MM.1S (cell line): Measurements from ENCODE around the gene TBC1D22B.

Source experiments
- CTCF ChIP-seq: fragments of 300-600 bp; sonication (generic); IDR thresholded peaks from 2 replicates; pipeline ENCODE4 v1.5.1; 2016; ENCODE audit warnings: antibody characterized with exemption, low read length, mixed read lengths
- EZH2 ChIP-seq: fragments of 300-600 bp; sonication (generic); optimal IDR thresholded peaks from 2 replicates; pipeline ENCODE3; 2017; ENCODE audit warnings: low read depth, mild to moderate bottlenecking, antibody characterized with exemption, low read length, mixed read lengths

- peak; percentile 80 for TF ChIP-seq CTCF
- TF ChIP-seq EZH2: no peak
These were observed 46.4 kb downstream of the TBC1D22B start for GRCh38 chr6:37303891-37304503.
